HepG2 (cell line): ENCODE results near the gene CDC42BPG. TPM values are rescaled to one million over a fixed set of nuclear protein-coding genes. Genes with fewer than 3 reads are reported as not detected.
A peak's percentile ranks its signal among the peaks of the same experiment; 100 is the strongest.

Experiments
- AGO1 ChIP-seq: fragments of 200-400 bp; formaldehyde crosslinking; IDR thresholded peaks from 2 replicates; pipeline ENCODE4 v1.6.1; 2017; ENCODE audit warnings: mild to moderate bottlenecking, low read depth, low read length, moderate library complexity; ENCODE audit not compliant: poor library complexity, severe bottlenecking
- BHLHE40 ChIP-seq: IDR thresholded peaks from 2 replicates; pipeline ENCODE4 v1.6.1; 2011; ENCODE audit warnings: low read length, improper control_type of control experiment
- BORCS8-MEF2B ChIP-seq: sonication (generic); formaldehyde crosslinking; IDR thresholded peaks from 2 replicates; pipeline ENCODE4 v1.8.0; 2022; ENCODE audit warnings: mild to moderate bottlenecking, missing genetic modification reagents
- CBFB ChIP-seq: sonication (generic); formaldehyde crosslinking; IDR thresholded peaks from 2 replicates; pipeline ENCODE4 v1.4.0; 2020; ENCODE audit warnings: missing genetic modification reagents
- CREM ChIP-seq, 2 experiments: sonication (generic) in 1 of 2; formaldehyde crosslinking in 1 of 2; IDR thresholded peaks; 2 replicates each; pipeline versions ENCODE4 v1.4.0 to v1.6.1; 2016 to 2020; ENCODE audit warnings: antibody characterized with exemption in 1 of 2, mild to moderate bottlenecking in 1 of 2, missing genetic modification reagents in 1 of 2
- FOXO4 ChIP-seq: sonication (generic); formaldehyde crosslinking; conservative IDR thresholded peaks from 2 replicates; pipeline ENCODE4 v1.8.1; 2023; ENCODE audit warnings: missing genetic modification reagents
- LBX2 ChIP-seq: sonication (generic); formaldehyde crosslinking; IDR thresholded peaks from 2 replicates; pipeline ENCODE4 v1.5.0; 2020; ENCODE audit warnings: missing genetic modification reagents, mild to moderate bottlenecking, borderline replicate concordance
- NFE2L2 ChIP-seq: fragments of 150-350 bp; IDR thresholded peaks from 2 replicates; pipeline ENCODE4 v1.6.1; 2014; ENCODE audit warnings: low read length
- PHF8 ChIP-seq: sonication (generic); formaldehyde crosslinking; IDR thresholded peaks from 2 replicates; pipeline ENCODE4 v1.5.0; 2020; ENCODE audit warnings: missing genetic modification reagents
- RARG ChIP-seq: sonication (generic); formaldehyde crosslinking; IDR thresholded peaks from 2 replicates; pipeline ENCODE4 v1.4.0; 2020; ENCODE audit warnings: low read depth, mild to moderate bottlenecking, missing genetic modification reagents
- SNAI1 ChIP-seq: sonication (generic); formaldehyde crosslinking; IDR thresholded peaks from 2 replicates; pipeline ENCODE4 v1.5.0; 2020; ENCODE audit warnings: mild to moderate bottlenecking, missing genetic modification reagents, borderline replicate concordance
- SRSF9 ChIP-seq: fragments of 200-400 bp; formaldehyde crosslinking; IDR thresholded peaks from 2 replicates; pipeline ENCODE4 v1.6.1; 2018; ENCODE audit warnings: borderline replicate concordance, mild to moderate bottlenecking, low read depth, low read length; ENCODE audit not compliant: insufficient read depth, poor library complexity, severe bottlenecking
- ZBTB7A ChIP-seq: sonication (generic); formaldehyde crosslinking; IDR thresholded peaks from 2 replicates; pipeline ENCODE4 v1.8.0; 2022; ENCODE audit warnings: mild to moderate bottlenecking, missing genetic modification reagents
- ZFAT ChIP-seq: sonication (generic); formaldehyde crosslinking; conservative IDR thresholded peaks from 2 replicates; pipeline ENCODE4 v1.8.1; 2023; ENCODE audit warnings: missing genetic modification reagents, inconsistent platforms
- ZFP91 ChIP-seq: sonication (generic); formaldehyde crosslinking; IDR thresholded peaks from 2 replicates; pipeline ENCODE4 v1.9.0; 2022; ENCODE audit warnings: missing genetic modification reagents, mild to moderate bottlenecking, borderline replicate concordance
- ZNF350 ChIP-seq: sonication (generic); formaldehyde crosslinking; IDR thresholded peaks from 2 replicates; pipeline ENCODE4 v1.4.0; 2020; ENCODE audit warnings: mild to moderate bottlenecking, low read depth, missing genetic modification reagents, borderline replicate concordance
- ZNF362 ChIP-seq: sonication (generic); formaldehyde crosslinking; IDR thresholded peaks from 2 replicates; pipeline ENCODE4 v1.4.0; 2020; ENCODE audit warnings: missing genetic modification reagents, mild to moderate bottlenecking, borderline replicate concordance
- ZNF549 ChIP-seq: sonication (generic); formaldehyde crosslinking; IDR thresholded peaks from 2 replicates; pipeline ENCODE4 v1.5.0; 2020; ENCODE audit warnings: missing genetic modification reagents
- ZNF597 ChIP-seq: sonication (generic); formaldehyde crosslinking; IDR thresholded peaks from 2 replicates; pipeline ENCODE4 v1.5.0; 2020; ENCODE audit warnings: missing genetic modification reagents
- ZNF639 ChIP-seq: conservative IDR thresholded peaks from 2 replicates; pipeline ENCODE4 v1.6.1; 2018; ENCODE audit warnings: missing genetic modification reagents
- ZNF644 ChIP-seq: IDR thresholded peaks from 2 replicates; pipeline ENCODE4 v1.6.1; 2016; ENCODE audit warnings: low read depth
- ZNF780A ChIP-seq: sonication (generic); formaldehyde crosslinking; IDR thresholded peaks from 2 replicates; pipeline ENCODE4 v1.8.0; 2022; ENCODE audit warnings: mild to moderate bottlenecking, missing genetic modification reagents, moderate library complexity
- polyA plus RNA-seq, 8 experiments: library from polyadenylated mRNA; depleted of rRNA in 3 of 8; stranded (reverse) in 7 of 8; unstranded in 1 of 8; fragments of >200 nt; fragmentation: Illumina TruSeq in 4 of 8; extraction: Trizol in 4 of 8; gene quantifications; 2 replicates each; pipeline versions ENCODE4 v1.2.1 to v1.2.3, GENCODE V29; 2011 to 2016; ENCODE audit warnings: low read depth in 4 of 8, missing spikeins in 1 of 8, mixed read lengths in 1 of 8; ENCODE audit not compliant: insufficient read depth in 1 of 8
- total RNA-seq, 5 experiments: library from RNA; depleted of rRNA; stranded (reverse); fragments of >200 nt; fragmentation: Illumina TruSeq; extraction: Trizol; gene quantifications; 2 replicates each; pipeline ENCODE4 v1.2.3, GENCODE V29; 2016; ENCODE audit warnings: low read depth in 1 of 5

Gene CDC42BPG
- total and polyA plus RNA-seq, 2 of the 13 experiments (the other 11 are each of a cell fraction or from before 2014, with no cell fraction given), result 0.55 to 1.4 TPM

GRCh38 chr11:64846998-64847666 is 2.7 kb upstream of the CDC42BPG start (continued):
- TF ChIP-seq ZFAT (CRISPR knock-in tag) (no peak), ZNF644 (CRISPR knock-in tag) (no peak), CBFB (no peak; the same call in 1 of the 2 replicates), LBX2 (CRISPR knock-in tag) (no peak), BHLHE40 (no peak), ZBTB7A (no peak), ZNF639 (CRISPR knock-in tag) (no peak), SRSF9 (no peak), SNAI1 (CRISPR knock-in tag) (no peak), ZFP91 (CRISPR knock-in tag) (peak; percentile 69; the same call in 1 of the 2 replicates), ZNF780A (CRISPR knock-in tag) (no peak), BORCS8-MEF2B (CRISPR knock-in tag) (no peak), ZNF350 (CRISPR knock-in tag) (peak; percentile 86; the same call in 1 of the 2 replicates), ZNF549 (no peak), PHF8 (CRISPR knock-in tag) (no peak), ZNF597 (no peak), RARG (no peak), AGO1 (no peak), ZNF362 (CRISPR knock-in tag) (no peak), NFE2L2 (no peak), CREM (IDR thresholded peaks at IDR 0.05) (no peak), CREM (CRISPR knock-in tag; IDR thresholded peaks at IDR 0.05) (no peak), FOXO4 (CRISPR knock-in tag) (no peak)
